HCT116 (cell line): ENCODE data around the gene SLC12A8. TPM values are rescaled to one million over a fixed set of nuclear protein-coding genes. Genes with fewer than 3 reads are reported as not detected.

Experiments used
- ATAC-seq: fragments of 200-7000 bp; cut with Tn5 transposase; 2 replicates; pipeline ENCODE4 v1.9.1; 2020; ENCODE audit warnings: mild to moderate bottlenecking, moderate library complexity
- BruUV-seq: library from RNA; stranded (reverse); fragments of 400-500 nt; replicated peaks from 2 replicates; lab custom pipeline; 2021; lab: Mats Ljungman, UMichigan
- CTCF ChIA-PET: fragments of 300-600 bp; sonication (Branson Sonifier 250); formaldehyde crosslinking; loops from one replicate; lab custom pipeline; 2021; ENCODE audit warnings: antibody characterized with exemption; lab: Charles Lee
- POLR2A ChIA-PET: fragments of 300-600, 350-600 bp; sonication (Branson Sonifier 250); formaldehyde crosslinking; loops from one replicate; lab custom pipeline; 2021; ENCODE audit warnings: antibody characterized with exemption; lab: Charles Lee
- RAD21 ChIA-PET, 2 experiments: fragments of 300-600 bp; sonication (Branson Sonifier 250); formaldehyde crosslinking; loops; one replicate each; lab custom pipeline; 2023; ENCODE audit warnings: low total read pairs in 2 of 2; ENCODE audit not compliant: uncharacterized antibody in 2 of 2, unreplicated experiment in 2 of 2, low non-redundant PET in 1 of 2; lab: Charles Lee
- DNase-seq: peaks from one replicate; pipeline ENCODE4 v3.0.0-alpha.2; 2010; ENCODE audit warnings: low read depth, low spot score
- H2AFZ ChIP-seq: fragments of 200-600 bp; shearing (Covaris generic), sonication (generic); 2 replicates; pipeline ENCODE4 v1.6.1; 2017; ENCODE audit warnings: low read depth, mixed run types, mixed read lengths, antibody characterized with exemption, low read length; ENCODE audit not compliant: poor library complexity, severe bottlenecking
- H3K27ac ChIP-seq: 2 replicates; pipeline ENCODE4 v1.5.1; 2012; ENCODE audit warnings: low read depth, low read length
- H3K27me3 ChIP-seq: fragments of 200-600 bp; sonication (generic); 2 replicates; pipeline ENCODE4 v1.6.1; 2016; ENCODE audit warnings: mixed run types, low read length, mixed read lengths; ENCODE audit not compliant: insufficient read depth
- H3K36me3 ChIP-seq, 2 experiments: fragments of 200-500 bp in 1 of 2; fragments of 200-600 bp in 1 of 2; sonication (Bioruptor generic) in 1 of 2; sonication (generic) in 1 of 2; 2 replicates each; pipeline versions ENCODE4 v1.5.1 to v1.6.1; 2014 to 2016; ENCODE audit warnings: low read length in 2 of 2, inconsistent platforms in 1 of 2, mixed read lengths in 1 of 2, mixed run types in 1 of 2; ENCODE audit not compliant: insufficient read depth in 2 of 2, control insufficient read depth in 1 of 2
- H3K4me1 ChIP-seq, 2 experiments: fragments of 200-600 bp in 1 of 2; sonication (generic) in 1 of 2; 2 replicates each; pipeline versions ENCODE4 v1.5.1 to v1.6.1; 2012 to 2017; ENCODE audit warnings: low read length in 2 of 2, inconsistent platforms in 1 of 2, mild to moderate bottlenecking in 1 of 2, mixed read lengths in 1 of 2, mixed run types in 1 of 2, moderate library complexity in 1 of 2; ENCODE audit not compliant: insufficient read depth in 2 of 2, control insufficient read depth in 1 of 2
- H3K4me2 ChIP-seq: fragments of 200-600 bp; sonication (generic); 2 replicates; pipeline ENCODE4 v1.6.1; 2017; ENCODE audit warnings: mixed run types, low read length, mixed read lengths
- H3K4me3 ChIP-seq, 2 experiments: fragments of 200-600 bp in 1 of 2; sonication (generic) in 1 of 2; replicated peaks in 1 of 2; 2 replicates each; pipeline ENCODE4 v1.5.1; 2011 to 2016; ENCODE audit warnings: low read length in 2 of 2, control low read depth in 1 of 2, low read depth in 1 of 2, mild to moderate bottlenecking in 1 of 2, mixed read lengths in 1 of 2, mixed run types in 1 of 2
- H3K79me2 ChIP-seq: fragments of 200-600 bp; sonication (generic); 2 replicates; pipeline ENCODE4 v1.6.1; 2017; ENCODE audit warnings: mild to moderate bottlenecking, mixed run types, low read length, moderate library complexity, mixed read lengths; ENCODE audit not compliant: insufficient read depth
- H3K9ac ChIP-seq: fragments of 200-600 bp; sonication (generic); 2 replicates; pipeline ENCODE4 v1.6.1; 2016; ENCODE audit warnings: low read length, mixed read lengths
- H3K9me2 ChIP-seq: fragments of 200-600 bp; sonication (generic), shearing (Covaris generic); 2 replicates; pipeline ENCODE4 v1.6.1; 2017; ENCODE audit warnings: mixed run types, mild to moderate bottlenecking, moderate library complexity; ENCODE audit not compliant: insufficient read depth
- H3K9me3 ChIP-seq, 2 experiments: fragments of 200-500 bp in 1 of 2; fragments of 200-600 bp in 1 of 2; sonication (Bioruptor generic) in 1 of 2; sonication (generic) in 1 of 2; 2 replicates each; pipeline ENCODE4 v1.6.1; 2014 to 2017; ENCODE audit warnings: low read length in 2 of 2, mixed read lengths in 2 of 2, inconsistent platforms in 1 of 2, low read depth in 1 of 2, mild to moderate bottlenecking in 1 of 2, mixed run types in 1 of 2, moderate library complexity in 1 of 2; ENCODE audit not compliant: control insufficient read depth in 1 of 2, insufficient read depth in 1 of 2
- H4K20me1 ChIP-seq: fragments of 200-600 bp; sonication (generic), shearing (Covaris generic); 2 replicates; pipeline ENCODE4 v1.6.1; 2017; ENCODE audit warnings: mixed run types, mild to moderate bottlenecking, moderate library complexity; ENCODE audit not compliant: insufficient read depth
- CEBPB ChIP-seq: IDR thresholded peaks from 2 replicates; pipeline ENCODE4 v1.6.1; 2012; ENCODE audit warnings: low read depth
- EZH2 ChIP-seq: fragments of 200-600 bp; sonication (generic); IDR thresholded peaks from 2 replicates; pipeline ENCODE4 v1.6.1; 2017; ENCODE audit warnings: antibody characterized with exemption, mixed run types
- JUND ChIP-seq: IDR thresholded peaks from 2 replicates; pipeline ENCODE4 v1.6.1; 2012
- SP1 ChIP-seq: IDR thresholded peaks from 2 replicates; pipeline ENCODE4 v1.6.1; 2012; ENCODE audit warnings: low read depth
- TCF7L2 ChIP-seq: IDR thresholded peaks from 2 replicates; pipeline ENCODE4 v1.7.0; 2011; ENCODE audit warnings: borderline replicate concordance, inconsistent platforms; ENCODE audit not compliant: insufficient read depth, insufficient read length; ENCODE audit errors: extremely low read depth
- YY1 ChIP-seq: IDR thresholded peaks from 2 replicates; pipeline ENCODE4 v1.6.1; 2011; ENCODE audit warnings: low read length, low read depth, moderate library complexity, mild to moderate bottlenecking; ENCODE audit not compliant: insufficient replicate concordance; ENCODE audit errors: extremely low read depth
- ZBTB33 ChIP-seq: IDR thresholded peaks from 2 replicates; pipeline ENCODE4 v1.6.1; 2011; ENCODE audit warnings: mild to moderate bottlenecking, low read length, moderate library complexity; ENCODE audit not compliant: insufficient replicate concordance; ENCODE audit errors: extremely low read depth
- intact Hi-C: fragments of 100-400 bp; cut with micrococcal nuclease; formaldehyde crosslinking; loops from 2 replicates; pipeline ENCODE4 v1.10.0; 2022
- total RNA-seq: library from RNA; stranded (reverse); gene quantifications from one replicate; pipeline ENCODE4 v1.2.1, GENCODE V29; 2021; ENCODE audit not compliant: unreplicated experiment
- TF ChIP-seq, protein P1 (sequence below): IDR thresholded peaks from 2 replicates; pipeline ENCODE4 v1.6.1; 2012

Gene SLC12A8
- total RNA-seq, 1 experiment from 2014 or later = 19.9 TPM

- H2AFZ ChIP-seq = no peak overlapping the region
- no peak overlapping the region for H3K4me2 ChIP-seq
- peaks cover 26% of the 10 kb centered on the region for H3K79me2 ChIP-seq
- no peak for ATAC-seq
- H3K4me1 ChIP-seq = no peaks in the 10 kb centered on the region
- H4K20me1 ChIP-seq = no peaks in the 10 kb centered on the region
- ChIA-PET CTCF (no interaction called here), RAD21 (no interaction called here), POLR2A (no interaction called here)
- H3K9me2 ChIP-seq = no peaks in the 10 kb centered on the region
- intact Hi-C loops = no loop called here
- H3K36me3 ChIP-seq = no peaks in the 10 kb centered on the region
- no peaks in the 10 kb centered on the region for H3K9me3 ChIP-seq
- H3K27ac ChIP-seq = no peak overlapping the region
- BruUV-seq = no TSS peak
- H3K4me3 ChIP-seq = no peak overlapping the region
- no peak overlapping the region for H3K9ac ChIP-seq
- no peaks in the 10 kb centered on the region for H3K27me3 ChIP-seq
- no peak for DNase-seq
- no peak for TF ChIP-seq JUND
- TF ChIP-seq TCF7L2 = no peak
- no peak for TF ChIP-seq EZH2
- no peak for TF ChIP-seq SP1
- TF ChIP-seq YY1 = no peak
- no peak for TF ChIP-seq CEBPB
- TF ChIP-seq, protein P1, sequence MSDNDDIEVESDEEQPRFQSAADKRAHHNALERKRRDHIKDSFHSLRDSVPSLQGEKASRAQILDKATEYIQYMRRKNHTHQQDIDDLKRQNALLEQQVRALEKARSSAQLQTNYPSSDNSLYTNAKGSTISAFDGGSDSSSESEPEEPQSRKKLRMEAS = no peak
- no peak for TF ChIP-seq ZBTB33
- TF ChIP-seq, all 23 proteins: peak for 0
Measured at GRCh38 chr3:125200731-125201139, 11.8 kb downstream of the SLC12A8 start.
